ENCODE results near the gene TUBB3. TPM values are rescaled to one million over a fixed set of nuclear protein-coding genes. Genes with fewer than 3 reads are reported as not detected.
A peak's percentile ranks its signal among the peaks of the same experiment; 100 is the strongest.
"Not testable (repeated sequence)": the region's sequence is repeated elsewhere in the genome, so short reads cannot be mapped to it uniquely, and the experiment has no call there.

Gene TUBB3
- total RNA-seq (2014; rRNA removed; shearing (Covaris generic); ENCODE audit: low replicate concordance), result 803 and 1,289 TPM in 2 replicates

- Histone ChIP-seq H3K36me3 (peaks cover 18% of the 10 kb centered on the region), H3K27me3 (no peaks in the 10 kb centered on the region), H3K9me3 (no peaks in the 10 kb centered on the region), H3K4me3 (peak within 1 kb of the TSS; percentile 84)
- peak; percentile 99 for DNase-seq
Observed at GRCh38 chr16:89922884-89923639, at the start of gene TUBB3. Gene TUBB3, plus strand, starts transcription at chr16:89923342. Its CDS starts 60 bp downstream, at chr16:89923402.

GRCh38 chr16:89873972-89874689 is 49.0 kb upstream of the TUBB3 start:
- Histone ChIP-seq H3K4me3 (peak overlapping the region; percentile 91), H3K27me3 (no peaks in the 10 kb centered on the region), H3K9me3 (no peaks in the 10 kb centered on the region), H3K36me3 (peaks cover 19% of the 10 kb centered on the region)
- peak; percentile 86 for DNase-seq

GRCh38 chr16:89879123-89879522 is 44.0 kb upstream of the TUBB3 start:
- not testable (repeated sequence) for DNase-seq
- peaks cover 37% of the 10 kb centered on the region for H3K36me3 ChIP-seq

GRCh38 chr16:89880477-89881367 is 42.4 kb upstream of the TUBB3 start:
- DNase-seq, result no peak
- Histone ChIP-seq H3K9me3 (no peaks in the 10 kb centered on the region), H3K27me3 (no peaks in the 10 kb centered on the region), H3K4me3 (no peak overlapping the region), H3K36me3 (peaks cover 34% of the 10 kb centered on the region)

More at GRCh38 chr16:89879123-89879522, 44.0 kb upstream of the TUBB3 start:
- not testable (repeated sequence) for H3K9me3 ChIP-seq, H3K27me3 ChIP-seq, H3K4me3 ChIP-seq

DNA sequence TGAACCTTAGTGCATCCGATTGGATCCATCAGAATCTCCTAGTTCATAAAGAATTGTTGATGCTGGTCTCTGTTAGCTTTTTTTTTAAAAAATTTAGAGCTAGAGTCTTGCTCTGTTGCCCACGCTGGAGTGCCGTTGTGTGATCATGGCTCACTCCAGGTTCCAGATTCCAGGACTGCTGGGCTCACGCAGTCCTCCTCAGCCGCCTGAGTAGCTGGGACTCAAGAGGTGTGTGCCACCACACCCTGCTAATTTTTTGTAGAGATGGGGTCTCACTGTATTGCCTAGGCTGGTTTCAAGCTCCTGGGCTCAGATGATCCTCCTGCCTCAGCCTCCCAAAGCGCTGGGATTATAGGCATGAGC is 41.8 kb upstream of the TUBB3 start:
- peaks cover 34% of the 10 kb centered on the region for H3K36me3 ChIP-seq
- H3K27me3 ChIP-seq, result no peaks in the 10 kb centered on the region

DNA sequence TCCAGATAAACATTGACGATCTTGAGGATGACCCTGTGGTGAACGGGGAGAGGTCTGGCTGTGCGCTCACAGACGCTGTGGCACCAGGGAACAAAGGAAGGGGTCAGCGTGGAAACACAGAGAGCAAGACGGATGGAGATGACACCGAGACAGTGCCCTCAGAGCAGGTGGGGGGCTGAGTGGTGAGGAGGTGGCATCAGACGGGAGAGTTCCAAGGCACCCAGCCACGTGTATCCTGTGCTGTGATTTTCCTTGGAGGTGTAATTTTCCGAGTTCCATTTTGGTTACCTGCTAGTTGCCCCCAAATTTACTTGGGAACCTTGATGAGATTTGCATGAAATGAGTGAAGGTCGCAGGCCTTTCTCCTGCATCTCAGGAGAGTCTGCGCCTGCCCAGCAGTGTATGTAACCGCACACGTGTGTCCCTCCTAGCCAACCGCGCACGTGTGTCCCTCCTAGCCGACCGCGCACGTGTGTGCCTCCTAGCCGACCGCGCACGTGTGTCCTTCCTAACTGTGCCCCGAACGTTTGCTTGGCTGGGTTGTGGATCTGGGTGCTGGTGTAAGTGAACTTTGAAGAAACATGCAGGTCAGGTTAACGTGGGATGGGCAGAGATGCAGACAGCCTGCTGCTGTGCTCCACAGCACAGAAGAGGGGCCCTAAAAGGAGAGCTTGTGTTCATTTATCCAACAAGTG is 39.6 kb upstream of the TUBB3 start:
- Histone ChIP-seq H3K27me3 (no peaks in the 10 kb centered on the region), H3K9me3 (no peaks in the 10 kb centered on the region), H3K36me3 (peaks cover 28% of the 10 kb centered on the region), H3K4me3 (no peak overlapping the region)
- DNase-seq, result no peak

More for the DNA sequence above, 41.8 kb upstream of the TUBB3 start:
- no peak overlapping the region for H3K4me3 ChIP-seq
- no peak for DNase-seq
- H3K9me3 ChIP-seq, result no peaks in the 10 kb centered on the region

DNA sequence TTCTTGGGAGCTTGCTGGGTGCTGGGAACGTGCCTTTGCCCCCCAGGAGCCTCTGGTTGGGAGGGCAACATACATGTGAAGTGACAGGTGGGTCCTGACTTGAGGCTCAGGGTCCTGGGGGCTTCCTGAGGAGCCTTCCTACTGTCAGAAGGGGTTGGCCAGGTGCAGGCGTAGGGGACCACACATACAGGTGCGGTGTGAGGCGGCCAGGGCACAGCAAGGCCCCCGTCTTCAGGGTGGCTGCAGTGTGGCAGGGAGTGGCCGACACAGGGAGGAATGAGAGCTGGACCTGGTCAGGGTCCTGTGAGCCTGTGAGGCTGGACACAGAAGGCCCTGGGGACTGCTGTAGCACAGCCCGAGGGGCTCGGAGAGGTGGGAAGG is 39.1 kb upstream of the TUBB3 start:
- peaks cover 24% of the 10 kb centered on the region for H3K36me3 ChIP-seq
- no peaks in the 10 kb centered on the region for H3K9me3 ChIP-seq
- no peaks in the 10 kb centered on the region for H3K27me3 ChIP-seq
- DNase-seq, result no peak
- H3K4me3 ChIP-seq, result no peak overlapping the region

GRCh38 chr16:89887243-89887642 is 35.9 kb upstream of the TUBB3 start:
- H3K4me3 ChIP-seq, result no peak overlapping the region
- no peak for DNase-seq
- no peaks in the 10 kb centered on the region for H3K9me3 ChIP-seq
- no peaks in the 10 kb centered on the region for H3K27me3 ChIP-seq
- H3K36me3 ChIP-seq, result peaks cover 24% of the 10 kb centered on the region

GRCh38 chr16:89890200-89890599 is 32.9 kb upstream of the TUBB3 start:
- Histone ChIP-seq H3K27me3 (no peaks in the 10 kb centered on the region), H3K4me3 (no peak overlapping the region), H3K9me3 (no peaks in the 10 kb centered on the region), H3K36me3 (peaks cover 9% of the 10 kb centered on the region)
- no peak for DNase-seq

DNA sequence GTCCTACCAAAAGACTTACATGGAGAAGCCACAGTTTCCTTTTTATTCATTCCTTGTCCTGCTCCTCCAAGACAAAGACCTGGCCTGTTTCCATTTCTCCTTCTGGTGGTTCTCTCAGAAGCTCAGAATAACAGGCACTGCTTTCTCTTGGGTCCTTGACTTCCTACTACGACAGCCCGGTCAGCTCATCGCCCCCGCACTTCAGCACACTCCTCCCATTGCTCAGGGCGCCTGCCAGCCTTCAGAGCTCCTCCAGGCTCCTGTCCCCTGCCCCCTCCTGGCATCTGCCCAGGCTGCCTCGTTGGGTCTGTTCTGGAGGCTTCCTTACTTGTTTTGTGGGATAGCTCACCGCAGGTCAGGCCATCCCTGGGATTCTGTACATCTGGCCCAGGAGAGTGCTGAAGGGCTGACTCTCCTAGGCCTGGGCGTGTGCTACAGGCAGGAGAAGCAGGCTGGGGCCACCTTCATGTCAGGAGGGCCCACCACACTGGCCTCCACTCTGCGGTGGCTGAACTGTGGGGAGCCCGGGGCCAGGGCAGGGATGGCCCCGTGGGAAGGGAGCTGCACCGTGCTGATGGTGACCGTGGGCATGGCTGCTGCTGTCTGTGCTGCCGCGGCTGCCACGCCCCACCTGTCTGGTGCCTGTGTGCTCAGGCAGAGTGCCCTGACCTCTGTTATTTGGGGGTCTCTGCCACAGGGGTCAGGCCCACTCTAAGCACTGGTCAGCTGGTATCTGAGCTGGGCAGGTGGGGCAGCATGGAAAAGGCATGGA is 32.1 kb upstream of the TUBB3 start:
- Histone ChIP-seq H3K36me3 (peaks cover 8% of the 10 kb centered on the region), H3K4me3 (no peak overlapping the region), H3K9me3 (no peaks in the 10 kb centered on the region), H3K27me3 (no peaks in the 10 kb centered on the region)
- DNase-seq, result no peak

- Histone ChIP-seq H3K27me3 (no peaks in the 10 kb centered on the region), H3K9me3 (no peaks in the 10 kb centered on the region), H3K4me3 (no peak overlapping the region), H3K36me3 (peaks cover 8% of the 10 kb centered on the region)
- DNase-seq, result no peak
Observed at GRCh38 chr16:89892055-89892630, 31.0 kb upstream of the TUBB3 start.

DNA sequence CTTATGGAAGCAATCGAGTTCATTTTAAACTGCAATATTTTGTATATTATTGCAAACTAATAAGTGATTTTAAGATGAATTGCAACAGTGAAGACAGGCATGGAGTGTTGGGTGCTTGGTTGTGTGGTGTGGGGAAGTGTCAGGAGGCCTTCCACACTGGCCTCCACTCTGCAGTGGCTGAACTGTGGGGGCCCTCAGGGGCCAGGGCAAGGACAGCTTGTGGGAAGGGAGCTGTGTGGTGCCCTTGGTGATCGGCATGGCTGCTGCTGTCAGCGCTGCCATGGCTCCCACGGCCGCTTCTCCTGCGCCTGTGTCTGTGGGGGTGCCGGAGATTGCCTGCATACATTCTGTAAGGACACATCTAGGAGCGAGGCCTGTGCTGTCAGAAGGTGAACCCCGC is 30.5 kb upstream of the TUBB3 start:
- no peak for DNase-seq
- Histone ChIP-seq H3K4me3 (no peak overlapping the region), H3K9me3 (no peaks in the 10 kb centered on the region), H3K36me3 (peaks cover 8% of the 10 kb centered on the region), H3K27me3 (no peaks in the 10 kb centered on the region)

GRCh38 chr16:89893642-89894548 is 29.2 kb upstream of the TUBB3 start:
- Histone ChIP-seq H3K27me3 (no peaks in the 10 kb centered on the region), H3K9me3 (no peaks in the 10 kb centered on the region), H3K36me3 (peaks cover 10% of the 10 kb centered on the region), H3K4me3 (no peak overlapping the region)
- no peak for DNase-seq

- H3K36me3 ChIP-seq, result peaks cover 17% of the 10 kb centered on the region
- no peaks in the 10 kb centered on the region for H3K9me3 ChIP-seq
- no peak for DNase-seq
Observed at GRCh38 chr16:89895482-89896250, 27.5 kb upstream of the TUBB3 start.

More at GRCh38 chr16:89895482-89896250, 27.5 kb upstream of the TUBB3 start:
- H3K27me3 ChIP-seq, result no peaks in the 10 kb centered on the region
- H3K4me3 ChIP-seq, result no peak overlapping the region
